Lung (tissue), 12 donors: Measurements from ENCODE around the gene FLT1. TPM values are rescaled to one million over a fixed set of nuclear protein-coding genes. Genes with fewer than 3 reads are reported as not detected.

ENCODE experiments used
- ATAC-seq: fragments of 200-7000 bp; cut with Tn5 transposase; one replicate; pipeline ENCODE4 v1.9.1; 2020; ENCODE audit warnings: moderate number of reproducible peaks; ENCODE audit not compliant: insufficient read depth, low FRiP score
- DNase-seq, 3 donors: peaks; one replicate each; pipeline ENCODE4 v3.0.0-alpha.2; 2013 to 2017
- H3K27ac ChIP-seq, 2 donors: one replicate each; pipeline ENCODE4 v1.5.1; 2013; ENCODE audit warnings: mild to moderate bottlenecking in 2 of 2, moderate library complexity in 2 of 2, control low read depth in 1 of 2, inconsistent platforms in 1 of 2, low read depth in 1 of 2, low read length in 1 of 2
- H3K27me3 ChIP-seq, 3 donors: one replicate each; pipeline ENCODE4 v1.5.1; 2013; ENCODE audit warnings: low read length in 2 of 3; ENCODE audit not compliant: control insufficient read depth in 3 of 3, insufficient read depth in 3 of 3
- H3K36me3 ChIP-seq, 4 donors: one replicate each; pipeline ENCODE4 v1.5.1; 2013; ENCODE audit warnings: low read length in 4 of 4, mild to moderate bottlenecking in 1 of 4, moderate library complexity in 1 of 4; ENCODE audit not compliant: control insufficient read depth in 4 of 4, insufficient read depth in 4 of 4
- H3K4me1 ChIP-seq, 5 donors: one replicate each; pipeline ENCODE4 v1.5.1; 2013; ENCODE audit warnings: low read length in 5 of 5, mild to moderate bottlenecking in 2 of 5, moderate library complexity in 1 of 5; ENCODE audit not compliant: control insufficient read depth in 5 of 5, insufficient read depth in 5 of 5
- H3K4me3 ChIP-seq: one replicate; pipeline ENCODE4 v1.5.1; 2013; ENCODE audit warnings: mild to moderate bottlenecking, control low read depth, moderate library complexity
- H3K9ac ChIP-seq, 2 donors: one replicate each; pipeline ENCODE4 v1.5.1; 2013; ENCODE audit warnings: low read length in 2 of 2, control low read depth in 1 of 2; ENCODE audit not compliant: insufficient read depth in 1 of 2
- H3K9me3 ChIP-seq, 4 donors: one replicate each; pipeline ENCODE4 v1.5.1; 2013; ENCODE audit warnings: low read length in 3 of 4, mild to moderate bottlenecking in 1 of 4, moderate library complexity in 1 of 4; ENCODE audit not compliant: control insufficient read depth in 4 of 4, insufficient read depth in 3 of 4
- WGBS, 2 donors: extraction: QIAGEN DNeasy Blood & Tissue Kit; methylation state at CpG; one replicate each; pipeline ENCODE4 v1.1.7; 2013; 5-methylcytosine and 5-hydroxymethylcytosine counted together
- polyA plus RNA-seq, 2 donors: library from polyadenylated mRNA; stranded (reverse); fragments of 200-250 nt; gene quantifications; one replicate each; pipeline ENCODE4 v1.2.1, GENCODE V29; 2013
- total RNA-seq, 2 donors: library from RNA; depleted of rRNA in 1 of 2; stranded (reverse); fragments of >200 nt in 1 of 2; gene quantifications; one replicate each; pipeline ENCODE4 v1.2.1, GENCODE V29; 2014 to 2021
- TF ChIP-seq, protein P1 (sequence below): IDR thresholded peaks from 2 replicates; pipeline ENCODE4 v1.5.1; 2012; ENCODE audit warnings: mild to moderate bottlenecking; ENCODE audit errors: control extremely low read depth, extremely low read depth
- donor health status: control.
- donor health status: control.
- donor health status: Bipolar disorder and iron deficiency.
- donor health status: healthy.
- donor health status: DM: yes; HTN: yes; CAD: no.

FLT1 gene
- total and polyA plus RNA-seq, 4 donors, result 4.7 to 71.3 (median 42.2) TPM

GRCh38 chr13:28415994-28416421, 78.9 kb downstream of the FLT1 start:
- no peak for ATAC-seq

GRCh38 chr13:28413999-28414398, 80.9 kb downstream of the FLT1 start:
- H3K27ac ChIP-seq, result no peak overlapping the region
- H3K4me1 ChIP-seq, result peaks cover 0 to 20% (median 5%) of the 10 kb centered on the region in 5 donors
- H3K27me3 ChIP-seq, result peaks cover 0 to 3% (median 0%) of the 10 kb centered on the region in 3 donors
- 95 to 96% methylated on average over 4 of the region's 4 CpGs for WGBS, 2 donors
- no peak overlapping the region for H3K9ac ChIP-seq
- no peak for ATAC-seq
- H3K4me3 ChIP-seq, result no peak overlapping the region
- no peaks in the 10 kb centered on the region for H3K9me3 ChIP-seq
- DNase-seq, result no peak
- H3K36me3 ChIP-seq, result no peaks in the 10 kb centered on the region
- TF ChIP-seq, protein P1, sequence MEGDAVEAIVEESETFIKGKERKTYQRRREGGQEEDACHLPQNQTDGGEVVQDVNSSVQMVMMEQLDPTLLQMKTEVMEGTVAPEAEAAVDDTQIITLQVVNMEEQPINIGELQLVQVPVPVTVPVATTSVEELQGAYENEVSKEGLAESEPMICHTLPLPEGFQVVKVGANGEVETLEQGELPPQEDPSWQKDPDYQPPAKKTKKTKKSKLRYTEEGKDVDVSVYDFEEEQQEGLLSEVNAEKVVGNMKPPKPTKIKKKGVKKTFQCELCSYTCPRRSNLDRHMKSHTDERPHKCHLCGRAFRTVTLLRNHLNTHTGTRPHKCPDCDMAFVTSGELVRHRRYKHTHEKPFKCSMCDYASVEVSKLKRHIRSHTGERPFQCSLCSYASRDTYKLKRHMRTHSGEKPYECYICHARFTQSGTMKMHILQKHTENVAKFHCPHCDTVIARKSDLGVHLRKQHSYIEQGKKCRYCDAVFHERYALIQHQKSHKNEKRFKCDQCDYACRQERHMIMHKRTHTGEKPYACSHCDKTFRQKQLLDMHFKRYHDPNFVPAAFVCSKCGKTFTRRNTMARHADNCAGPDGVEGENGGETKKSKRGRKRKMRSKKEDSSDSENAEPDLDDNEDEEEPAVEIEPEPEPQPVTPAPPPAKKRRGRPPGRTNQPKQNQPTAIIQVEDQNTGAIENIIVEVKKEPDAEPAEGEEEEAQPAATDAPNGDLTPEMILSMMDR, result no peak

More at GRCh38 chr13:28415994-28416421, 78.9 kb downstream of the FLT1 start:
- H3K9me3 ChIP-seq, result no peaks in the 10 kb centered on the region
- peaks cover 0 to 3% (median 0%) of the 10 kb centered on the region in 3 donors for H3K27me3 ChIP-seq
- no peak overlapping the region for H3K9ac ChIP-seq
- WGBS, 2 donors, result 59 to 63% methylated on average over 3 of the region's 3 CpGs
- no peak overlapping the region for H3K27ac ChIP-seq
- H3K36me3 ChIP-seq, result no peaks in the 10 kb centered on the region
- H3K4me1 ChIP-seq, result peaks cover 0 to 20% (median 5%) of the 10 kb centered on the region in 5 donors
- TF ChIP-seq, protein P1, result no peak
- DNase-seq, result no peak
- H3K4me3 ChIP-seq, result no peak overlapping the region

GRCh38 chr13:28412981-28413380, 81.9 kb downstream of the FLT1 start:
- DNase-seq (peak in 1 of 3 donors; percentile 59), ATAC-seq (no peak)
- H3K4me3 ChIP-seq, result no peak overlapping the region
- TF ChIP-seq, protein P1, result no peak
- H3K27ac ChIP-seq, result peak overlapping the region in 1 of 2 donors; percentile 17
- H3K36me3 ChIP-seq, result no peaks in the 10 kb centered on the region
- H3K9me3 ChIP-seq, result no peaks in the 10 kb centered on the region
- H3K27me3 ChIP-seq, result peaks cover 0 to 3% (median 0%) of the 10 kb centered on the region in 3 donors
- 54 to 56% methylated on average over 8 of the region's 8 CpGs for WGBS, 2 donors
- H3K9ac ChIP-seq, result no peak overlapping the region
- peaks cover 0 to 29% (median 10%) of the 10 kb centered on the region in 5 donors for H3K4me1 ChIP-seq

DNA sequence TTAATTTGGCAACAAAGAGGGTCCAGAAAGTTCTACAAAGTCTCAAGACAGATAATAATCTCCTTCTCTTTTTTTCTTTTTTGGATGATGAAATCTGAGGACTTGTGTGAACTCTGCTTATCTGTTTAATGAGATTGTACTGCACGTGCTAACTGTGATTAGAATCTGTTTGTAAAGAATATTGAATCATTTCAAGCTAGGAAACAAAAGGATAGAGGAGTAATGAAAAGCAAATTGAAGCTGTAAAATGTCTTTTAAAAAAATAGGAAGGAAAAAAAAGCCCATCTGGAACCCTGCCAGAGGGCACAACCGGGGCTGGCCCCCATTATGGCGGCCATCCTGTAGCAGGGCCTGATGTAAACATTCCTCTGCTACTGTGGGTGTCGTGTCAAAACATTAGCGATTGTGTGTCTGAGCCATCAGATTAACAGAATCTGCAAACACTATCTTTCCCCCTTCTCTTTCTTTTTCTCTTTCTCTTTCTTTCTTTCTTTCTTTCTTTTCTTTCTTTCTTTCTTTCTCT, 83.0 kb downstream of the FLT1 start:
- Histone ChIP-seq H3K4me3 (no peak overlapping the region), H3K4me1 (peaks cover under 1 to 30% (median 10%) of the 10 kb centered on the region in 5 donors), H3K9ac (no peak overlapping the region), H3K27me3 (peaks cover 0 to 3% (median 0%) of the 10 kb centered on the region in 3 donors), H3K36me3 (no peaks in the 10 kb centered on the region), H3K27ac (no peak overlapping the region), H3K9me3 (no peaks in the 10 kb centered on the region)
- WGBS, 2 donors, result 8 to 23% methylated on average over 5 of the region's 5 CpGs
- TF ChIP-seq, protein P1, result no peak
- DNase-seq (peak; percentile 78 to 88 (median 87)), ATAC-seq (no peak)
